ENCODE data around the gene RTN4IP1.

GRCh38 chr6:106618324-106618723 is 11.0 kb downstream of the RTN4IP1 start:
- TF ChIP-seq ATF3 (CRISPR knock-in tag; conservative IDR thresholded peaks at IDR 0.05) (no peak), JUN (CRISPR knock-in tag; IDR thresholded peaks at IDR 0.05) (no peak), NR1H2 (CRISPR knock-in tag; IDR thresholded peaks at IDR 0.05) (no peak), E2F1 (CRISPR knock-in tag; IDR thresholded peaks at IDR 0.05) (no peak), CBFB (CRISPR knock-in tag; IDR thresholded peaks at IDR 0.05; ENCODE audit: low read depth) (no peak), CTCF (IDR thresholded peaks at IDR 0.05) (no peak), ZNF121 (CRISPR knock-in tag; IDR thresholded peaks at IDR 0.05) (no peak), FOXP4 (CRISPR knock-in tag; IDR thresholded peaks at IDR 0.05) (no peak), MAX (CRISPR knock-in tag; IDR thresholded peaks at IDR 0.05) (no peak)

Measured in WTC11 (cell line).